Neural cell (in vitro differentiated cells): ENCODE data around the gene WDR93.

Experiments
- EZH2 ChIP-seq: fragments of 200-600, 300-800 bp; shearing (Covaris generic), sonication (generic); IDR thresholded peaks from 2 replicates; pipeline ENCODE4 v1.6.1; 2014; ENCODE audit warnings: antibody characterized with exemption, low read length, borderline replicate concordance, mild to moderate bottlenecking; ENCODE audit not compliant: insufficient read depth, poor library complexity, severe bottlenecking
- POLR2AphosphoS5 ChIP-seq: IDR thresholded peaks from 2 replicates; pipeline ENCODE4 v1.6.1; 2012
- REST ChIP-seq: IDR thresholded peaks from 2 replicates; pipeline ENCODE4 v1.6.1; 2012; ENCODE audit warnings: borderline replicate concordance
- TF ChIP-seq, protein P1 (sequence below): fragments of 450-650 bp; IDR thresholded peaks from 2 replicates; pipeline ENCODE4 v1.5.1; 2014; ENCODE audit warnings: antibody characterized with exemption, mild to moderate bottlenecking, moderate library complexity; ENCODE audit not compliant: poor library complexity, severe bottlenecking

- TF ChIP-seq POLR2AphosphoS5, result no peak
- TF ChIP-seq, protein P1, sequence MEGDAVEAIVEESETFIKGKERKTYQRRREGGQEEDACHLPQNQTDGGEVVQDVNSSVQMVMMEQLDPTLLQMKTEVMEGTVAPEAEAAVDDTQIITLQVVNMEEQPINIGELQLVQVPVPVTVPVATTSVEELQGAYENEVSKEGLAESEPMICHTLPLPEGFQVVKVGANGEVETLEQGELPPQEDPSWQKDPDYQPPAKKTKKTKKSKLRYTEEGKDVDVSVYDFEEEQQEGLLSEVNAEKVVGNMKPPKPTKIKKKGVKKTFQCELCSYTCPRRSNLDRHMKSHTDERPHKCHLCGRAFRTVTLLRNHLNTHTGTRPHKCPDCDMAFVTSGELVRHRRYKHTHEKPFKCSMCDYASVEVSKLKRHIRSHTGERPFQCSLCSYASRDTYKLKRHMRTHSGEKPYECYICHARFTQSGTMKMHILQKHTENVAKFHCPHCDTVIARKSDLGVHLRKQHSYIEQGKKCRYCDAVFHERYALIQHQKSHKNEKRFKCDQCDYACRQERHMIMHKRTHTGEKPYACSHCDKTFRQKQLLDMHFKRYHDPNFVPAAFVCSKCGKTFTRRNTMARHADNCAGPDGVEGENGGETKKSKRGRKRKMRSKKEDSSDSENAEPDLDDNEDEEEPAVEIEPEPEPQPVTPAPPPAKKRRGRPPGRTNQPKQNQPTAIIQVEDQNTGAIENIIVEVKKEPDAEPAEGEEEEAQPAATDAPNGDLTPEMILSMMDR, result no peak
- no peak for TF ChIP-seq REST
- no peak for TF ChIP-seq EZH2
Measured at GRCh38 chr15:89666858-89667705, 23.5 kb upstream of the WDR93 start.
